ENCODE results near the gene YPEL2.

GRCh38 chr17:59337741-59338299 lies 6.4 kb downstream of the YPEL2 start:
- no peak for TF ChIP-seq CTCF (IDR thresholded peaks at IDR 0.05)
- TF ChIP-seq POLR2A (IDR thresholded peaks at IDR 0.05) = no peak
- no peak for TF ChIP-seq POLR2AphosphoS5 (IDR thresholded peaks at IDR 0.05)
